ENCODE results near the gene PRKG1. TPM values are rescaled to one million over a fixed set of nuclear protein-coding genes. Genes with fewer than 3 reads are reported as not detected.

PRKG1 gene
- total and polyA plus RNA-seq, 2 donors from 2014 or later, result 3.6 to 14.8 TPM

DNA sequence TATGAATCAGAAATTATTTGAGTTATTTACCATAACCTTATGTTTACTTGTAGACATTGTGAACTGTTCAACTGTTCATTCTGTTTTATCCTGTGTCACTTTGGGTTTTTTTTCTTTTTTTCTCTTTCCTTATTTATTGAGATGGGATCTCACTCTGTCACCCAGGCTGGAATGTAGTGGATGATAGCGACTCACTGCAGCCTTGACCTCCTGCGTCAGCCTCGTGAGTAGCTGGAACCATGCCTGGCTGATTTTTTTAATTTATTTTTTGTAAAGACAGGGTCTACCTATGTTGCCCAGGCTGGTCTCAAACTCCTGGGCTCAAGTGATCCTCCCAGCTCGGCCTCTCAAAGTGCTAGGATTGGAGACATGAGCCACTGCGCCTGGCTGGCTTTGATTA is 528.0 kb downstream of the PRKG1 start:
- Histone ChIP-seq H3K9ac (ENCODE audit: low read length in 3 of 3) (no peak overlapping the region), H3K4me1 (ENCODE audit: control insufficient read depth in 2 of 3, insufficient read depth in 2 of 3, low read depth in 1 of 3, low read length in 3 of 3) (no peaks in the 10 kb centered on the region), H3K4me3 (ENCODE audit: low read length in 3 of 3) (no peak overlapping the region), H3K36me3 (ENCODE audit: control insufficient read depth in 2 of 3, insufficient read depth in 3 of 3, low read length in 3 of 3) (no peaks in the 10 kb centered on the region), H3K27me3 (ENCODE audit: control insufficient read depth, insufficient read depth, low read length) (no peaks in the 10 kb centered on the region), H3K27ac (ENCODE audit: low read depth in 2 of 2, low read length in 2 of 2) (no peak overlapping the region), H3K9me3 (ENCODE audit: control insufficient read depth in 2 of 3, insufficient read depth in 1 of 3, low read length in 3 of 3) (no peaks in the 10 kb centered on the region)
- TF ChIP-seq, protein P1, sequence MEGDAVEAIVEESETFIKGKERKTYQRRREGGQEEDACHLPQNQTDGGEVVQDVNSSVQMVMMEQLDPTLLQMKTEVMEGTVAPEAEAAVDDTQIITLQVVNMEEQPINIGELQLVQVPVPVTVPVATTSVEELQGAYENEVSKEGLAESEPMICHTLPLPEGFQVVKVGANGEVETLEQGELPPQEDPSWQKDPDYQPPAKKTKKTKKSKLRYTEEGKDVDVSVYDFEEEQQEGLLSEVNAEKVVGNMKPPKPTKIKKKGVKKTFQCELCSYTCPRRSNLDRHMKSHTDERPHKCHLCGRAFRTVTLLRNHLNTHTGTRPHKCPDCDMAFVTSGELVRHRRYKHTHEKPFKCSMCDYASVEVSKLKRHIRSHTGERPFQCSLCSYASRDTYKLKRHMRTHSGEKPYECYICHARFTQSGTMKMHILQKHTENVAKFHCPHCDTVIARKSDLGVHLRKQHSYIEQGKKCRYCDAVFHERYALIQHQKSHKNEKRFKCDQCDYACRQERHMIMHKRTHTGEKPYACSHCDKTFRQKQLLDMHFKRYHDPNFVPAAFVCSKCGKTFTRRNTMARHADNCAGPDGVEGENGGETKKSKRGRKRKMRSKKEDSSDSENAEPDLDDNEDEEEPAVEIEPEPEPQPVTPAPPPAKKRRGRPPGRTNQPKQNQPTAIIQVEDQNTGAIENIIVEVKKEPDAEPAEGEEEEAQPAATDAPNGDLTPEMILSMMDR (IDR thresholded peaks at IDR 0.05; ENCODE audit: borderline replicate concordance, extremely low read depth, insufficient read depth), result no peak
- intact Hi-C loops (cut with DNase I), result no loop called here
- DNase-seq (no peak), FAIRE-seq (no peak)

DNA sequence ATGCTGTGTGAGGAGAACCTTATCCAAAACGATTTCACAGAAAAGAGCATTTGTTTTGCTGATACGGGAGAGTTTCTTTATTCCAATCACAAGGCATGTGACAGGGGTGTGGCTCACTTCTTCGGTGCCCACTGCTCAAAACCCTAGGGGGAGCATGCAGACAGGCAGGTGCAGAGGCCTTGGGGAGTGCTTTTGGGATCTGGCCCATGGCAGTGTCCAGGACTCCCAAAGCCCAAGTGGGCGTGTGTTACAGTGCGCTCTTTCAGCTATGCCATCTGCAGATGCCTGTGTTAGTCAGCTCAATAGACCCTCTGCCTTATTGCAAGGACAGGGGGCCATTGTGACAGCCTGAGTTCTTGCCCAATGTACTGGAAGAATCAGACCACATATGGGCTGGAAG is 530.3 kb downstream of the PRKG1 start:
- H3K4me3 ChIP-seq (ENCODE audit: low read length in 3 of 3), result no peak overlapping the region
- H3K9me3 ChIP-seq (ENCODE audit: control insufficient read depth in 2 of 3, insufficient read depth in 1 of 3, low read length in 3 of 3), result no peaks in the 10 kb centered on the region
- no peaks in the 10 kb centered on the region for H3K36me3 ChIP-seq (ENCODE audit: control insufficient read depth in 2 of 3, insufficient read depth in 3 of 3, low read length in 3 of 3)
- H3K27ac ChIP-seq (ENCODE audit: low read depth in 2 of 2, low read length in 2 of 2), result no peak overlapping the region
- no peak overlapping the region for H3K9ac ChIP-seq (ENCODE audit: low read length in 3 of 3)
- no peaks in the 10 kb centered on the region for H3K4me1 ChIP-seq (ENCODE audit: control insufficient read depth in 2 of 3, insufficient read depth in 2 of 3, low read depth in 1 of 3, low read length in 3 of 3)
- H3K27me3 ChIP-seq (ENCODE audit: control insufficient read depth, insufficient read depth, low read length), result no peaks in the 10 kb centered on the region
- TF ChIP-seq, protein P1 (IDR thresholded peaks at IDR 0.05; ENCODE audit: borderline replicate concordance, extremely low read depth, insufficient read depth), result no peak
- DNase-seq (peak in 1 of 5 donors; percentile 48), FAIRE-seq (no peak)
- intact Hi-C loops (cut with DNase I), result no loop called here

DNA sequence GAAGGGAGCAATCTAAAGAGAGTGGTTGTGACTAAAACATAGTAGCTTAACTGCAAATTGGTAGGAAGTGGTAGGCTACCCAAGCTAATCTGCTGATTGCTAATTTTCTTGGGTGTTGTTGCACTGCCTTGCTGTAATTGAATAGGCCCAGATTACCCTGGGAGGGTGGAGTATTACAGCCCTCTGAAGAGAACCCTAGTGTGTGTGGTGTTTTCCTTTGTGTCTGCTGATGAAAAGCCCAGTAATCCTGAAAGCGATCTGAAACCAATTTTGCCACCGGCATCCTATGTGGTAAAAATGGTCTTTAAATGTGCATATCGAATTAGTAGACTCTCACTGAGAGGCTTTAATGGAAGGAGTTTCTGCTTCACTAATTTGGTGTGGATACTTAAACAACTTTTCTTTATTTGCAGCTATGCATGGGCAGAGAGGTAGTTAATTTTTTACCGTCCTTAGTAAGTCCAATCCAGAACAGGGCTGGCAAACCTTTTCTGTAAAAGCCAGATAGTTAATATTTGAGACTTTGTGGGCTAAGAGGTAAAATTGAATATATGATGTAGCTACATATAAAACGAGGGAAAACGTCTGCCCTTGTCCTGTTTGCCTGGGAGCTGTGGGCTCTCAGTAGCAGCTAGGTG is 532.7 kb downstream of the PRKG1 start:
- intact Hi-C loops (cut with DNase I), result no loop called here
- Histone ChIP-seq H3K27ac (ENCODE audit: low read depth in 2 of 2, low read length in 2 of 2) (no peak overlapping the region), H3K9ac (ENCODE audit: low read length in 3 of 3) (no peak overlapping the region), H3K27me3 (ENCODE audit: control insufficient read depth, insufficient read depth, low read length) (no peaks in the 10 kb centered on the region), H3K9me3 (ENCODE audit: control insufficient read depth in 2 of 3, insufficient read depth in 1 of 3, low read length in 3 of 3) (peaks cover 0 to 5% (median 0%) of the 10 kb centered on the region in 3 donors), H3K4me3 (ENCODE audit: low read length in 3 of 3) (peak overlapping the region in 1 of 3 donors; percentile 13), H3K36me3 (ENCODE audit: control insufficient read depth in 2 of 3, insufficient read depth in 3 of 3, low read length in 3 of 3) (no peaks in the 10 kb centered on the region), H3K4me1 (ENCODE audit: control insufficient read depth in 2 of 3, insufficient read depth in 2 of 3, low read depth in 1 of 3, low read length in 3 of 3) (no peaks in the 10 kb centered on the region)
- TF ChIP-seq, protein P1 (IDR thresholded peaks at IDR 0.05; ENCODE audit: borderline replicate concordance, extremely low read depth, insufficient read depth), result no peak
- FAIRE-seq, result no peak
- DNase-seq, result peak in 2 of 5 donors; percentile 48

DNA sequence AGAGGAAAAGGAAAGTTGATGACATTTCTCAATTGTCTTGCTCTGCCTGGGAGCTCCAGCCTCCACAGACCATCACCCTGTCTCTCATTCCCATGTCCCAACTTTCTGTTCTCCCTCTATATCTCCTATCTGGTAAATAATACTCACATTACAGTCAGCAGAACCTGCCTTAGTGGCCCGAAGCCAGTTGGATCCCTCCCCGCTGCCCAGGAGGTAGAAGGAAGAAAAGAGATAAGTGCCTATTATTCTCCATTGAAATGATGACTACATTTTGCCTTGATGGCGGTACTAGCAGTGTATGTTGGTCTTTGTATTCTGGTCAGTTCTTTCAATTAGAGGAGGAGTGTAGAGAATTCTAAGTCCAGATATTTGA is 533.2 kb downstream of the PRKG1 start:
- no peak for DNase-seq
- Histone ChIP-seq H3K4me1 (ENCODE audit: control insufficient read depth in 2 of 3, insufficient read depth in 2 of 3, low read depth in 1 of 3, low read length in 3 of 3) (no peaks in the 10 kb centered on the region), H3K9ac (ENCODE audit: low read length in 3 of 3) (no peak overlapping the region), H3K9me3 (ENCODE audit: control insufficient read depth in 2 of 3, insufficient read depth in 1 of 3, low read length in 3 of 3) (peaks cover 0 to 5% (median 0%) of the 10 kb centered on the region in 3 donors), H3K36me3 (ENCODE audit: control insufficient read depth in 2 of 3, insufficient read depth in 3 of 3, low read length in 3 of 3) (no peaks in the 10 kb centered on the region), H3K27me3 (ENCODE audit: control insufficient read depth, insufficient read depth, low read length) (no peaks in the 10 kb centered on the region), H3K27ac (ENCODE audit: low read depth in 2 of 2, low read length in 2 of 2) (no peak overlapping the region), H3K4me3 (ENCODE audit: low read length in 3 of 3) (peak overlapping the region in 1 of 3 donors; percentile 13)
- TF ChIP-seq, protein P1 (IDR thresholded peaks at IDR 0.05; ENCODE audit: borderline replicate concordance, extremely low read depth, insufficient read depth), result no peak
- intact Hi-C loops (cut with DNase I), result no loop called here
- FAIRE-seq, result no peak
